MM.1S (cell line): Measurements from ENCODE around the gene CREB3L1.

ENCODE experiments used
- CTCF ChIP-seq: fragments of 300-600 bp; sonication (generic); IDR thresholded peaks from 2 replicates; pipeline ENCODE4 v1.5.1; 2016; ENCODE audit warnings: antibody characterized with exemption, low read length, mixed read lengths
- EZH2 ChIP-seq: fragments of 300-600 bp; sonication (generic); optimal IDR thresholded peaks from 2 replicates; pipeline ENCODE3; 2017; ENCODE audit warnings: low read depth, mild to moderate bottlenecking, antibody characterized with exemption, low read length, mixed read lengths

GRCh38 chr11:46370253-46370652 is 92.8 kb downstream of the CREB3L1 start:
- TF ChIP-seq CTCF, result no peak
- no peak for TF ChIP-seq EZH2
